HG02852 (cell line): ENCODE measurements around the gene TBCD.

Source experiments
- ATAC-seq: cut with Tn5 transposase; IDR thresholded peaks from one replicate; pipeline ENCODE4 v1.9.1; 2021; ENCODE audit warnings: mild to moderate bottlenecking, moderate library complexity; ENCODE audit not compliant: unreplicated experiment

TBCD gene

DNA sequence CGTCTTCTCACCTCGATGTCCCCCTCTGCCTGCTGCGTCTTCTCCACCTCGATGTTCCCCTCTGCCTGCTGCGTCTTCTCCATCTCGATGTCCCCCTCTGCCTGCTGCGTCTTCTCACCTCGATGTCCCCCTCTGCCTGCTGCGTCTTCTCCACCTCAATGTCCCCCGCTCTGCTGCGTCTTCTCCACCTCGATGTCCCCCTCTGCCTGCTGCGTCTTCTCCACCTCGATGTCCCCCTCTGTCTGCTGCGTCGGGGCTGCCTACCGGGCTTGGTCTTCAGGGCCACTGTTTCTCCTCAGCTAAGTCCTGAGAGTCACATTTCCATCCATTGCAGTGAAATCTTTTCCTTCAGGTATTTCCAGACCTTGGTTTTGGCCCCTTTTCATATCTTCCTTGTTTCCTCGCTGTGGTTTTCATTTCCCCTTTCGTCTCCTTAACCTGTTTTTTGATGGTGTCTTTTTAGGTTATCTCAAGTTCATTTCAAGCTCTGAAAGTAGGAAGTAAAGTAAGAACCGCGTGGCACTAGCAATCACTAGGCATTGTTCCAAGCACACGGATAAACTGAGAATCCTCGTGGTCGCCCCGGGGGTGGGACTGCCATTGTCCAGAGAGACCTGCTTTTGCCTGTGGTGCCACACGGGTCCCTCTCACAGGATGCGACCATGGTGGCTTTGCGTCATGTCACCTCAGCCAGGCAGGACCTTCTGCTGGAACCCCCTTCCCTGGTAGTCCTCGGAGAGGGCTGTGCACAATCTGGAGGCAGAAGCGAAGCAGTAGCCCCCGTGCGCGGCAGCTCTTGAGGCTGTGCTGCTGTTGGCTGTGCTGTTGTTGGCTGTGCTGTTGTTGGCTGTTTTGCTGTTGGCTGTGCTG, 97.4 kb downstream of the TBCD start:
- ATAC-seq, result no peak

- no peak for ATAC-seq
These were observed 99.5 kb downstream of the TBCD start for GRCh38 chr17:82851381-82851780.

GRCh38 chr17:82854226-82854625, 102.4 kb downstream of the TBCD start:
- no peak for ATAC-seq

- ATAC-seq, result no peak
These were observed 104.5 kb downstream of the TBCD start for GRCh38 chr17:82856361-82856760.

- no peak for ATAC-seq
These were observed 106.7 kb downstream of the TBCD start for GRCh38 chr17:82858376-82859126.

GRCh38 chr17:82859431-82860403, 107.9 kb downstream of the TBCD start:
- no peak for ATAC-seq

- no peak for ATAC-seq
These were observed 108.9 kb downstream of the TBCD start for GRCh38 chr17:82860606-82861392.

- ATAC-seq, result no peak
These were observed 109.5 kb downstream of the TBCD start for GRCh38 chr17:82861393-82861775.

GRCh38 chr17:82862191-82862590, 110.3 kb downstream of the TBCD start:
- no peak for ATAC-seq

DNA sequence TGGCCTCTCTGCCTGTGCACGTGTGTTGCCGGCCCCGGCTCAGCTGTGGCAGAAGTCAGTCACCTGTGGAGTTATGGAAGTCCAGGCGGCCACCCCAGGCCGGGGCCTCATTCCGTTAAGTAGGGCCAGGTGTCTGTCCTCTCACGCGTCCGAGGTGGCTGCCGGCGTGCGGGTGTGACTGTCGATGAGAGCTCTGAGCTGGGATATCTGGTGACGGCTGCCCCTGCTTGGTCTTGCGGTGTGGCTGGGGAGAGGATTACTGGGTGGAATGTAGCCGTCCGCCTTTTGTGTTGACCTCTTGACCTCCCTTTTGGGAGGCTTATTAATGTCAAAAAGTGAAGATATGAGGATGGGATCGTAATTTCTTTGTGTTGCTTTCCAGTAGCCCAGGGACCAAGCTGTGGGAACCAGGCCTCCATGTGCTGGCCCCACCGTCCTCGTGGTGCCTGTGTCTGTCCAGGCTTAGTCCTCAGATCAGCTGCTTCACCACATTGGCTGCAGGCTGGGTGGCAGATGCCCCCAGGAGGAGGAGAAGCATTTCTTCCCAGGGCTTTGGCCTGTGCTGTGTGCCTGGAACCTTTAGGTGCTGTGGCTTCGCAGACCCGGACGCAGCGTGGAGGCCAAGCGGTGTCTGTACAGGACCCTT, 111.0 kb downstream of the TBCD start:
- no peak for ATAC-seq

GRCh38 chr17:82863383-82863940, 111.6 kb downstream of the TBCD start:
- ATAC-seq, result no peak

DNA sequence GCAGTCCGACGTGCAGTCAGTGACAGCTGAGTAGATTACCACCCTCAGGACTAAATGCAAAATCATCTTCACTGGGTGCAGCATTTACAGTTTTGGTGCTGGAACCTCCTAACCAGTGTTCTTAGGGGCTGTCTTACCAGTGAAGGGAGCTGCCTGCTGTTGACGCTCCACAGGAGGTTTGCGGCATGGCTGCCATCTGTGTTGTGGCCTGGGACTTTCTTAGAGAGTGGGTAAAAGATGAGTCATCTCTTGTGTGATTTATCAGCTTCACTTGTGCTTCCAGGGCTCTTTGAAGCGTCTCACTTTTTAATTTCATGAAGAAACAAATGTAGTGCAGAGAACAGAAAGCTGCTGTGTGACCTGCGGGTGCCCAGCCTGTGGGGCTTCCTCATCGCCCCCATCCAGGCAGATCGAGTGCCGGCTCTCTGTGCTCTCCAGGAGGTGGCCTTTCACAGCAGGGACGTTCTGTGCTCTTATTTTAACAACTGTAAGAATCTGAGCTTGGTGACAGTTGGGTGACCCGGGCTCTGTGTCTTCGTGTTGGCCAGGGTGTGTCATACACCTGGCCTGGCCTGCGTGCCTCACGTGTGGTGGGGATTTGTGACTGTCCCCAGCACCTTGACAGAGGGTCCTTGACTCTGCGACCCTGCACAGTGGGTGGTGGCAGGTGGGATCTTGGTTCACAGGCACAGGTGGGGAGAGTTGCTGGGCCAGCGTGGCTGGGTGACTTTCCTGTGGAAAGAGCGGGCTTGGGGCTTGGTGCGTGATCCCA, 112.3 kb downstream of the TBCD start:
- peak; percentile 89 for ATAC-seq

DNA sequence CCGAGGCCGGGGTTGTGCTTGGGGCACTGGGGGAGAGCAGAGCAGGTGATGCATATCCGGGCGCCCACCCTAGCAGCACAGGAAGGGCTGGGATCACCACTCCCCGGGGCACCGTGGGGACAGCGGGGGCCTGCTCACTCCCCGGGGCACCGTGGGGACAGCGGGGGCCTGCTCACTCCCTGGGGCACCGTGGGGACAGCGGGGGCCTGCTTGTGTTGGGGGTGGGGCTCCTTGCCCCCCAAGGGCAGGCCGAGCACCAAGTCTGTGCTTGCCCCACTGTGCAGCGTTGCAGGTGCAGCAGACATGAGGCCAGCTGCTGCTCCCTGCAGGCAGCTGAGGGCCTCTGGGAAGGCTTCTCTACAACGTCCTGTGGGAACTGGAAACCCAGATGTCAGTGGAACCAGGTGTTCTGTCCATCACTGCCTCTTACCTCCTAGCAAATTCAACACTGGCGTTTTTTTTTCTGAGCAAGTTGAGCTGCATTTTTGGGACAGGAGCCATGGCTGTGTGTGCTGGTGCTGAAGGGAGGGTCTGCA, 112.9 kb downstream of the TBCD start:
- ATAC-seq, result no peak

DNA sequence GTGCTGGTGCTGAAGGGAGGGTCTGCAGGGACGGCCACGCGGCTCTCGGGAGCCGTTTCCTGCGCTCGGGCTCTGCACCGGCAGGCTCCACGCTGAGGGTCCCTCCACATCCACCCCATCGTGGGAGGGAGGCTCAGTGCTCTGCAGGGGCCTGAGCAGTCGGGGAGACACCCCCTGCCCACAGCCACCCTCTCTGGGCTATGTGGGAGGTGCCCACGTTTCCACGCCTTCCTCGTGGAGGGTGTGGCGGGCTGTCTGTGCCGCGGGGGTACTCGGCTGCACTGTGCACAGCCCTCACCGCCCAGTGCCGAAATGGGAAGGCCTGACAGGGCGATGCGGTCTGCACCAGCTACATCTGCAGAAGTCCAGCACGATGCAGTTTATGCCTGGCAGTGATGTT, 113.4 kb downstream of the TBCD start:
- ATAC-seq, result no peak

GRCh38 chr17:82865774-82866395, 114.0 kb downstream of the TBCD start:
- no peak for ATAC-seq

GRCh38 chr17:82866590-82867191, 114.8 kb downstream of the TBCD start:
- no peak for ATAC-seq

DNA sequence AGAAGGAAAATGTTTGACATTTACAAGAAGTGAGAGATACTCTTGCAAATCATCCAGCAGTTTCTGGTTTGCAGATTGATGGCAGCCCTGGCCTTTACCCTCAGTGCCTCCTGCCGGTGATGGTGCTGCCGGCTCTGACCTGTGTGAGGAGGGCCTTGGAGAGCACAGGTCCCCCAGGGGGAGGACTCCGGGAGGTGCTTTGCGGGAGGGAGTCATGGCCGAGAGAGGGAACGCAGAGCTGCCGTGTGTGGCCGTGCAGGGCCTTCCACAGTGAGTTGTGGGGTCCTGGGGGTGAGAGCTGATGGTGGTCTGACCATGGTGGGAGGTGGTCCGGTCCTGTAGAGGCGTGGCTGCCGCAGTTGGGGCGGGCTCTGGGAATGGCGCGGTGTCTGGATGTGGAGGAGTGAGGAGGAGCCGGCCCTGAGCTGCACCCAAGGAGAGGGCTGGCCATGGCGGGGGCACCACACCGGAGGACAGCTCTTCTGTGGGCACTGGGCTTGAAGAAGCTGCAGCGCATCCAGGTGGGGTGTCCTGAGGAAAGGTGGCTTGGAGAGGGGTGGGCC, 116.0 kb downstream of the TBCD start:
- ATAC-seq, result no peak
